Dendritic cell treated with granulocyte-macrophage colony-stimulating factor and Interleukin-4, amounts not matched to agents 40 ng/mL and 50 ng/mL, for 4 days (primary cell): ENCODE data around the gene BMPER.

Source experiments
- H3K27ac Mint-ChIP-seq: one replicate; pipeline ENCODE4 v1.8.0; 2022; ENCODE audit warnings: mild to moderate bottlenecking, mixed read lengths
- H3K27me3 Mint-ChIP-seq: one replicate; pipeline ENCODE4 v1.8.0; 2022; ENCODE audit warnings: mild to moderate bottlenecking, mixed read lengths
- H3K36me3 Mint-ChIP-seq: one replicate; pipeline ENCODE4 v1.8.0; 2022; ENCODE audit warnings: low read depth, mixed read lengths
- H3K4me1 Mint-ChIP-seq: one replicate; pipeline ENCODE4 v1.8.0; 2022; ENCODE audit warnings: low read depth, mixed read lengths
- H3K4me3 Mint-ChIP-seq: one replicate; pipeline ENCODE4 v1.8.0; 2022; ENCODE audit warnings: mild to moderate bottlenecking, moderate library complexity, mixed read lengths
- H3K9me3 Mint-ChIP-seq: one replicate; pipeline ENCODE4 v1.8.0; 2022; ENCODE audit warnings: mixed read lengths
- intact Hi-C: fragments of 100-400 bp; cut with micrococcal nuclease; formaldehyde crosslinking; loops from one replicate; pipeline ENCODE4 v1.15.0; 2022

BMPER gene

DNA sequence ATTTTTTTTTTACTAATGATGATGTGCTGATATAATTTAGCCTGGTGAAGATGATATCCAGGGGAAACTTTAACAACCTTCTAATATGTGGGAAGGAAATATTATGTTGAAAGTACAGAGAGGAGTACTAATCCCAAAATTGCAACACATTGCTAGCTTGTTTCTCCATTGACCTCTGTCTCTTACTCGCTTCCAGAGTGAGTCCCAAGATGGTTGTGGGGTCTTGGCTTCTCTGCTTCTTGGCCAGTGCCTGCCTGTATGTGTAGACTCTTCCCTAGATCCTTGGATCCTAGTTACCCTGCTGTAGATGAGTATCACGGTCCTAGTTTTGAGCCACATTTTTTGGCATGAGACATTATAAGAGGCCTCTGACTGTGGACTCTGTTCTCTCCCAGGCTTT lies 17.5 kb downstream of the BMPER start:
- no peaks in the 10 kb centered on the region for H3K36me3 Mint-ChIP-seq
- intact Hi-C loops: no loop called here
- H3K4me3 Mint-ChIP-seq: no peak overlapping the region
- no peaks in the 10 kb centered on the region for H3K27me3 Mint-ChIP-seq
- no peak overlapping the region for H3K27ac Mint-ChIP-seq
- no peaks in the 10 kb centered on the region for H3K4me1 Mint-ChIP-seq
- H3K9me3 Mint-ChIP-seq: no peaks in the 10 kb centered on the region

DNA sequence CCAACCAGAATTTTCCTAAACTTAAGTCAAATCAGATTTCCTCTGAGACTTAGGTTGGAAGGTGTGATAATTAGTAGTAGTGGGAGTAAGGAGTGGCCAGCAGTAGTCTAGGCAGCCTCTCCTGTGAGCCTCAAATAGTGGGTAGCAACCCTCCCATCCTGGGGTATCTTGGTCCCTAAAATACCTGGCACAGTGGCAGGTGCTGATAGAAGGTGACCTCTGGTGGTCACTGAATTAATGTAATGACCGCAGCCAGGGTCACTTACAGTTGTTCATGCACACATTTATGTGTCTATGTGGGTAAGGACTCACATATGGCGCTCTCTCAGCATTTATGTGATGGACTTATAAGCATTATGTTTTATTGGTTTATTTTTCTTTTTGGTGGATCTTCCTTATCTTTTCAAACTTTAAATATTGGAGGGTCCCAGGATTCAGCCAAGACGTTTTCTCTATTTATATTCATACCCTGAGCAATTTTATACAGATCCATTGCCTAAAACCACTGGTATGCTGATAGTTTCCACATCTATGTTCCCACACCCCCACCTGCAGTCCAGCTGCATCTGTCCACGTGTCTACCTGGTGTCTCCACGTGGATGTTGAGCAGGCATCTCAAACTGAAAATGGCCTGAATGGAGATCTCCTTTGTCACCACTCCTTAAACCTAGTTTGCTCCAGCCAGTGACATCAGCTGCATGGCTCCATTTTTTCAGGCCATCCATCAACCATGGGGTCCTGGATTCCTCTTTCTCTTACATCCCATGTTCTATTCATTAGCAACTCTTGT lies 18.3 kb downstream of the BMPER start:
- no peak overlapping the region for H3K4me3 Mint-ChIP-seq
- H3K36me3 Mint-ChIP-seq: no peaks in the 10 kb centered on the region
- no peaks in the 10 kb centered on the region for H3K9me3 Mint-ChIP-seq
- no peak overlapping the region for H3K27ac Mint-ChIP-seq
- no peaks in the 10 kb centered on the region for H3K4me1 Mint-ChIP-seq
- intact Hi-C loops: no loop called here
- no peaks in the 10 kb centered on the region for H3K27me3 Mint-ChIP-seq

DNA sequence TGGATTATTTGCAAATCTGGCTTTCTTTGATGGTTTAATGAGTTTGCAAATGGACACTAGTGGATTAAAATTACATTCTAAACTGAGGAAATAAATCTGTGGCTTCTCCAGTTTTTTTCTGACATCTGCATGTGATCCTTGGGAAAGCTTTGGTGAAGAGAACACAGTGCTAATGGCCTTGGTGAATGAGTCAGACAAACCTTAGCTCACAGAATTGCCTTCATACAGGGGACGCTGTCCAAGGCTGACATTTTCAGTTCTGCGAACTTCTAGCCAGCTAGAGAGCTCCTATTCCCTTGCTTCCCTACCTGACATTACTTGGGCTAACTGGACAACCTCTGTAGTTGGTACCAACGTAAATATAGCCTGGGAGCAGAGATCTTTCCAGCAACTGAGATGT lies 21.2 kb downstream of the BMPER start:
- Mint-ChIP-seq H3K9me3 (no peaks in the 10 kb centered on the region), H3K27me3 (no peaks in the 10 kb centered on the region)

DNA sequence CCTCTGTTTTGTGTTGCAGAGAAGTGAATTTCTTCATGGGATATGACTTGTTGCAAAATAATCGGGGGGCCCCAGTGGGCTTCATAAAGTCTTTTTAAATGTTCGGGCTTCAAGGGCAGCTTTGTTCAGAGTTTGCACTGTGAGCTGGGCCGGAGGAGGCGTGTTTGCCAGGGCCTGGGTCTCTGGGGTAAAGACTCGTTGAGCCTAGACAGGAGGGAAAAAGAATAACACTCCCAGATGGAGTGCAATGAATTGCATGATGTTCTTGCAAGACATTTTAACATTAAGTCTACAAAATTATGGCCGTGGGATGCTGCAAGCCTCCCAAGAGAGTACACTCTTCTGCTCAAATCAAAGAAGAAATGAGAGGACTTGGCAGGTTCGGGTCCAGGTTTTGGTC lies 23.6 kb downstream of the BMPER start:
- no peak overlapping the region for H3K27ac Mint-ChIP-seq
- intact Hi-C loops: no loop called here
- H3K4me1 Mint-ChIP-seq: no peaks in the 10 kb centered on the region

More for the DNA sequence above, 21.2 kb downstream of the BMPER start:
- intact Hi-C loops: no loop called here
- H3K36me3 Mint-ChIP-seq: no peaks in the 10 kb centered on the region
- no peak overlapping the region for H3K4me3 Mint-ChIP-seq
- no peaks in the 10 kb centered on the region for H3K4me1 Mint-ChIP-seq
- H3K27ac Mint-ChIP-seq: no peak overlapping the region

DNA sequence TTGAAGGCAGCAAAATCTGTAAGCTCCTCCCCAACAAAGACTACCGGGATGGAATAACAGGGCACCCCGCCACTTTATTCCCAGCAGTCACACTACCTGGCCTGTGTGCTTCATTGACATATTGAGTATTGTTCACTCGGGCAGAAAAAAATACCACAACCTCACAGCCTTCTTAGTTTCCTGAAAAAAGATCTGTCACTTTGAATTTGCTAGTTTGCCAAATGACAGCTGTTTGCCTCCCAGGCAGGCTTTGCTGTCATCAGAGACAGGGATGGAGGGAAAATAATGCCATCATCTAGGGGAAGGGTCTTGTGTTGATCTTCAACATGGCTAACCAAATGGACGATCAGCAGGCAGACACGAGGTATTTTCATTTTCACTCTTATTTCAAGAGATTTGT lies 26.9 kb downstream of the BMPER start:
- no peaks in the 10 kb centered on the region for H3K36me3 Mint-ChIP-seq
- no peak overlapping the region for H3K27ac Mint-ChIP-seq
- no peaks in the 10 kb centered on the region for H3K9me3 Mint-ChIP-seq
- H3K4me1 Mint-ChIP-seq: no peaks in the 10 kb centered on the region
- intact Hi-C loops: loop anchor here (5.0 to 10.0 kb wide), 2 partner anchors 690 to 1237 kb away; no protein-coding TSS in a partner anchor
- H3K4me3 Mint-ChIP-seq: no peak overlapping the region
- H3K27me3 Mint-ChIP-seq: peaks cover 1% of the 10 kb centered on the region

More for the DNA sequence above, 23.6 kb downstream of the BMPER start:
- no peaks in the 10 kb centered on the region for H3K36me3 Mint-ChIP-seq
- H3K9me3 Mint-ChIP-seq: no peaks in the 10 kb centered on the region
- no peak overlapping the region for H3K4me3 Mint-ChIP-seq
- H3K27me3 Mint-ChIP-seq: peaks cover 1% of the 10 kb centered on the region

DNA sequence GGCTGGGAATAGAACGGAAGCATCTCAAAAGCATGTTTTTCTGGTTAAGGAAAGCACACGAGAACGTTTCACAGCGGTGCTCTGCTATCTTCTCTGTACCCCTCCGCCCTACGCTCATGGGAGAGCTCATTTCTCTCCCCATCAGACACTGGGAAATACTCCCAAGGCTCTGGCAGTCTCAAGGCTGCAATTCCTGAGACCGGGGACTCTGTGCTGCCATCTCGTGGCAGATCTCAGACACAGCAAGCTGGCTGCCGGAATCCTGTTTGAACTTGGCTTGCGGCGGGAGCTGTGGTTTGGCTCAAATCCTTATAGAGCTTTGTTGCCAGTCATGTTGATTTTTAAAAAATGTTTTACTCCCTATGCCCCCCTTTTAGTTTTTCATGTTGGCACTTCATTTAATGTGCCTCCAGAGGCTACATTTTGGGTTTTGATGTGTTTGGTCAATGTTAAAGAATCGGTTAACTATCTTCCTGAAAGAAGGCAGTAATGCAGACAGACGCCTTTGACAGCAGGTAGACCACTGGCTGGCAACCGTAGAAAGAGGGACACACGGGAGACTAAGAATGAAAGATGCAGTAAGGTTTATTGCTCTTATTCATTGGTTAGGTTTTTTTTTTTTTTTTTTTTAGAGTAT lies 27.6 kb downstream of the BMPER start:
- Mint-ChIP-seq H3K4me1 (no peaks in the 10 kb centered on the region), H3K9me3 (no peaks in the 10 kb centered on the region), H3K4me3 (no peak overlapping the region), H3K27ac (no peak overlapping the region), H3K27me3 (peaks cover 1% of the 10 kb centered on the region), H3K36me3 (no peaks in the 10 kb centered on the region)
- intact Hi-C loops: loop anchor here (5.0 to 10.0 kb wide), 2 partner anchors 691 to 1238 kb away; no protein-coding TSS in a partner anchor

DNA sequence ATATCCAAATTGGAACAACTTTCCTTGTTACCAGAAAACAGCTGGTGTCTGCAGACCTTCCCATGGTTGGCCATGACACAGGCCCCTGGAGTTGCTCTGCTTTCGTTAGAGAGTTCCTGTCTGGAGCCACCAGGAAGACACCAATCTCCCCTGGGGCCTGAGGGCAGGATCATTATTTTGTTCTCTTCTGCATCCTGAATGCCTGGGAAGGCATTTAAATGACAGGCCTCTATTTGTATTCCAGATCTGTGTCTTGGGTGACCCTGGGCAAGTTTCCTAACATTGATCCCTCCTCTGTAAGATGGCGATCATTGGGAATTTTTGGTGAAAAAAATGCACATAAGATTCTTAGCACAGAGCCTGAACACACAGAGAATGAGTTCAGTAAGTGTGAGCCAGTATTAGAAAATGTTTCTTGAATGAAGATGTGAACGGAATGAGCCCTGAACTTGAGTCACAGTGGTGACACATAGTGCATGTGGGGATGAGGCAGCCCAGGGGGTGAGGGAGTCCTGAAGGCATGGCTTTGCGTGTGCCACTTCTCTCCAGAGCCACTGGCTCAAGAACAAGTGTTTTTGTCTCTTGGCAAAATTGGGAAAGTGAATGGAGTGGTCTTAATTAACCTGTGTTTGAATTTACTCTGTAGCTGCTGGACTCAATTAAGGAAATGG lies 28.4 kb downstream of the BMPER start:
- Mint-ChIP-seq H3K9me3 (no peaks in the 10 kb centered on the region), H3K4me3 (no peak overlapping the region), H3K27ac (no peak overlapping the region)

DNA sequence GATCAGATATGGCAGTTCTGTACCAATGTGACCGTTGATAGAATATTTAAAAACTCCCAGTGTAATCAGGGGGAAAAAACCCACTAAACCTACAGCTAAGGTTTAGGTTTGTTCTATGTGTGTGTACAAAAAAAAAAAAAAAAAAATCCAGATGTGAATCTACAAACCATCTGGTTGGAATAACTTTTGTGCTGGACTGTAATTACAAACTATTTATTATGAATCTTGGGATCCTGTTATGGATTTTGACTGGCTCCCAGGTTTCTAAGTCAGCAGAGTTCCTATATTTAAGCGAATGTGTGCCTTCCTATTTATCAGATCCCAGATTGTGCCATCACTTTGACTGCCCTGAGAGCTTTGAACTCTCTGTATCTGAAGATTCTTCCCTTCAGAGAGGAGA lies 29.1 kb downstream of the BMPER start:
- intact Hi-C loops: loop anchor here (5.0 to 10.0 kb wide), 2 partner anchors 692 to 1240 kb away; no protein-coding TSS in a partner anchor
- Mint-ChIP-seq H3K27ac (no peak overlapping the region), H3K27me3 (peaks cover 1% of the 10 kb centered on the region), H3K4me3 (no peak overlapping the region), H3K36me3 (no peaks in the 10 kb centered on the region), H3K9me3 (no peaks in the 10 kb centered on the region), H3K4me1 (no peaks in the 10 kb centered on the region)

More for the DNA sequence above, 28.4 kb downstream of the BMPER start:
- peaks cover 1% of the 10 kb centered on the region for H3K27me3 Mint-ChIP-seq
- no peaks in the 10 kb centered on the region for H3K36me3 Mint-ChIP-seq
- no peaks in the 10 kb centered on the region for H3K4me1 Mint-ChIP-seq
- intact Hi-C loops: loop anchor here (5.0 to 10.0 kb wide), 2 partner anchors 691 to 1239 kb away; no protein-coding TSS in a partner anchor

DNA sequence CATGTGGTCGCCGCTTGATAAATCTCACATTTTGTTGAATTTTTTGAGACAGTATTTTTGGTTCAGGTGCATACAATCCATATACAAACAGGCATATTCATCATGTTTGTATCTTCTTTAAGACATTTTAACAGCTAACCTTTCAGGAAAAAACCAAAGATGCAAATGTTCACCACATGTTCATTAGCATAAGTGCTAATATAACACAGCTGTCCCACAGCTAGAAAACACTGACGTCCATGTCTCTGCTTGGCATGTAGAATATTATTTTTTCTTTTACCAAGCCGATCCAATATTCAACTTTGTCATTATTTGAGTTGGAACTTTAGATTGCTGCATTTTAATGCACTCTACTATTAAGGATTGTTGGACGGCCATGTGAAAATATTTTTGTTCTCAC lies 31.2 kb downstream of the BMPER start:
- Mint-ChIP-seq H3K27me3 (peaks cover 1% of the 10 kb centered on the region), H3K4me1 (no peaks in the 10 kb centered on the region), H3K4me3 (no peak overlapping the region), H3K36me3 (no peaks in the 10 kb centered on the region), H3K27ac (no peak overlapping the region), H3K9me3 (no peaks in the 10 kb centered on the region)
- intact Hi-C loops: loop anchor here (10.0 kb wide), 1 partner anchor 1242 kb away; no protein-coding TSS in a partner anchor

DNA sequence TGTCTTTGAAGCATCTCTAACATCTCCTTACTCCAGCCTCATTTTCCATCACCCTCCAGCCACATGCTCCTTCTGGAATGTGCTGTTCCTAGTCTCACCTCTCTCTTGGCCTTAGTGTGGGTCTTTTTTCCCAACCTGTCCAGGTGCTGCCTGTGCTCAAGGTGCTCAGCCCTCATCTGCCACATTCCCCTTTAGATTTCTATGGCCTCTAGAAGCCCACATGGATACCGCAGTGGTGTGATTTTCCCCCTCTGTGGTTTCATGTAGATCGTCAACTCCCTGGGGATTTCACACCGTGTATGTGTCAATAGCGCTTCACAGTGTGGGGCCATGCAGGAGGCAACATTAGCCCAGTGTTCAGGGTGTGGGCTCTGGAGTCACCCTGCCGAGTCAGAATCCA lies 32.5 kb downstream of the BMPER start:
- H3K27ac Mint-ChIP-seq: no peak overlapping the region
- H3K27me3 Mint-ChIP-seq: peaks cover 1% of the 10 kb centered on the region
- H3K9me3 Mint-ChIP-seq: no peaks in the 10 kb centered on the region
- H3K4me3 Mint-ChIP-seq: no peak overlapping the region
- intact Hi-C loops: loop anchor here (10.0 kb wide), 1 partner anchor 1243 kb away; no protein-coding TSS in a partner anchor
- no peaks in the 10 kb centered on the region for H3K36me3 Mint-ChIP-seq
- no peaks in the 10 kb centered on the region for H3K4me1 Mint-ChIP-seq

DNA sequence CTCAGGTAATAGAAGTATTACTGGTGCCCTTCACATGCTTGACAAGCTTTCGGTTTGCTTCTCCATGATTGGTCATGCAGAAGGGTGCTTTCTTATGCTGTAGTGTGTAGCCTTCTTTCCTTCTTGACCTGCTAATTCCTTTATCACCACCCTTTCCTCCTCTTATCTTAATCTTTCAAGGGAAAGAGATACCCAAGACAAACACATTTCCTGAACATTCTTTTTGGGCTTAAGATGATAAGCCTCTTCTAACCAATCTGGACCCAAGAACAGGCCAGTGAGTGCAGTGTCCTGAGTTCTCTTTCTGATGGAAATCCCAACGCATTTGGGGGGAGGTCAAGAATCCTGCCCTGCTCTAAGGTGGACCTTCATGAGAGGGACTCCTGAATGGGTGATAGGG lies 33.8 kb downstream of the BMPER start:
- no peaks in the 10 kb centered on the region for H3K27me3 Mint-ChIP-seq
- no peaks in the 10 kb centered on the region for H3K4me1 Mint-ChIP-seq
- H3K4me3 Mint-ChIP-seq: no peak overlapping the region
- no peak overlapping the region for H3K27ac Mint-ChIP-seq
- H3K36me3 Mint-ChIP-seq: no peaks in the 10 kb centered on the region
- H3K9me3 Mint-ChIP-seq: no peaks in the 10 kb centered on the region
- intact Hi-C loops: loop anchor here (10.0 kb wide), 1 partner anchor 1244 kb away; no protein-coding TSS in a partner anchor

DNA sequence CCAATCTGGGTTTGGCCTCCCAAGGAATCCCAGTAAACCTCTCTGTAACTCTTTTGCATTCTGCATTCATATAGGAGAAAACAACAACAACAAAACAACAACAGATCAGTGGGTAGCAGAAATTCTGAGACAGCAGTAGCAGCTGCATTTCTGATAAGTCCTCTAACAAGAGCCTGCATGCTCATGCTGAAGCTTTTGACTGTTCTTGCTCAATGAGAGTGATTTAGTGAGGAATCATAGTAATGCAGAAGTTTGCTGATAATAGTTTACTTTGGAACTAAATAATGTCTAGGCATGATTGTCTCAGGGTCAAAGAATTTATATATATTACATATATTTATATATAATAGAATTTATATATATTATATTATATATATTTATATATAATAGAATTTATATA lies 35.2 kb downstream of the BMPER start:
- intact Hi-C loops: no loop called here
- no peaks in the 10 kb centered on the region for H3K9me3 Mint-ChIP-seq
- no peaks in the 10 kb centered on the region for H3K27me3 Mint-ChIP-seq
- H3K4me1 Mint-ChIP-seq: no peaks in the 10 kb centered on the region
- no peak overlapping the region for H3K4me3 Mint-ChIP-seq
- no peak overlapping the region for H3K27ac Mint-ChIP-seq
- H3K36me3 Mint-ChIP-seq: no peaks in the 10 kb centered on the region

DNA sequence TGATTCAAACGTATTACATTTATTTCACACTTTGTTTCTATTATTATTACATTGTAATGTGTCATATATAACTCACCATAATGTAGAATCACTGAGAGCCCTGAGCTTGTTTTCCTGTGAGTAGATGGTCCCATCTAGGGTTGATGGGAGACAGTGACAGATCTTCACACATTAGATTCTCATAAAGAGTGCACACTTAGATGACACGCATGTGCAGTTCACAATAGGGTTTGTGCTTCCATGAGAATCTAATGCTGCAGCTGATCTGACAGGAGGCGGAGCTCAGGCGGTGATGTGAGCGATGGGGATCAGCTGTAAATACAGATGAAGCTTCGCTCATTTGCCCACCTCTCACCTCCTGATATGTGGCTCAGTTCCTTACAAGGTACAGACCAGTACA lies 36.1 kb downstream of the BMPER start:
- Mint-ChIP-seq H3K27me3 (no peaks in the 10 kb centered on the region), H3K4me1 (no peaks in the 10 kb centered on the region), H3K4me3 (no peak overlapping the region), H3K36me3 (no peaks in the 10 kb centered on the region), H3K9me3 (no peaks in the 10 kb centered on the region), H3K27ac (no peak overlapping the region)
- intact Hi-C loops: no loop called here
